GM18520 (cell line): ENCODE results near the gene CPEB3.
"Not testable (repeated sequence)": the region's sequence is repeated elsewhere in the genome, so short reads cannot be mapped to it uniquely, and the experiment has no call there.

Experiments
- ATAC-seq: cut with Tn5 transposase; IDR thresholded peaks from one replicate; pipeline ENCODE4 v1.9.1; 2021; ENCODE audit not compliant: unreplicated experiment

The CPEB3 gene

DNA sequence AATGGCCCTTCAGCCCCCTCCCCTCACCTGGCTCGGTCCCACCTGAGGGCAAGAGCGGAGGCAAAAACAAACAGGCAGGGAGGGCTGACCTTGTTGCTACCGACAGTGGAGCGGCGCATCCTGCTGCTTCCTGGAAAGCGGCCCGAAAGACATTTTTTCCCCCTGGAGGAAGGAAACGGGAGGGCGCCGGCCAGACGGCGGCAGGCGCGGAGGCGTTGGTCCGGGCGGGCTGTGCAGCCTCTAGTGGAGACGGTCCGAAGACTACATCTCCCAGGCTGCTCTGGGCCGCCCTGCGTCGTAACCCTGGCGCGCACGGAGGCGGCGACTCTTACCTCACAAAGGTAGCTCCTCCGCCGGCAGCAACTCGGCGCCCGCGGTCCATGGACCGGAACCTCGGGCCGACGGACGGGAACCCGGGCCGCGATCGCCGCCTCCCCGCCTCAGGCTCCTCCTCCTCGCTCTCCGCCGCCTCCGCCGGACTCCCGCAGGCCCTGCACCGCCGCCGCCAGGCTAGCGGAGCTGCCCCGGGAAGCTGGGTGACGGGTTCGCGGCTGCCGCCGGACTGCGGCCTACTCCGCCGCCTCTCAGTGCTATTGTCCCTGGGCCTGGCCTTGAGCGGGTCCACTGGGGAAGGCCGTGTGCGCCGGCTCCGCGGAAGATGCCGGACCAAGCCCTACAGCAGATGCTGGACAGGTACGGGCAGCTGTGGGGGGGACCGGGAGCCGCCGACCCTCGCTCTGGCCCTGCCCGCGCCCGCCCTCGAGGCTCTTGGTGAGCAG, at the start of gene CPEB3, which contains the start of gene MARCHF5:
Gene CPEB3, minus strand, starts transcription at position 242 of the 779 bp plus-strand sequence. CDS start 50,728 bp downstream, outside the sequence.
Gene MARCHF5, plus strand, starts transcription at position 331 of the 779 bp plus-strand sequence. Its CDS starts 328 bp downstream, at position 659.
- ATAC-seq, result peak; percentile 99

DNA sequence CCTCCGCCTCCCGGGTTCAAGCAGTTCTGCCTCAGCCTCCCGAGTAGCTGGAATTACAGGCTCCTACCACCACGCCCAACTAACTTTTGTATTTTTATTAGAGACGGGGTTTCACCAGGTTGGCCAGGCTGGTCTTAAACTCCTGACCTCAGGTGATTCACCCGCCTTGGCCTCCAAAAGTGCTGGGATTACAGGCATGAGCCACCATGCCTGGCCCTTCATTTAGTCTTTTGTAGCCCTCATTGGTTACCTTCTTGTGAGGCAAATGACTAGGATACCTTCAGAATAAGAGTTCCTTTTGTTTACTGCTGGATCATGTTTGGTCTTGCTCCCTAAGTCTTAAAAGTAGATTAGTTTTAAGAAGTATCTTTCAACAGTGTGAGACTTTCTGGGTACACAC, 39.0 kb upstream of the CPEB3 start:
- not testable (repeated sequence) for ATAC-seq

DNA sequence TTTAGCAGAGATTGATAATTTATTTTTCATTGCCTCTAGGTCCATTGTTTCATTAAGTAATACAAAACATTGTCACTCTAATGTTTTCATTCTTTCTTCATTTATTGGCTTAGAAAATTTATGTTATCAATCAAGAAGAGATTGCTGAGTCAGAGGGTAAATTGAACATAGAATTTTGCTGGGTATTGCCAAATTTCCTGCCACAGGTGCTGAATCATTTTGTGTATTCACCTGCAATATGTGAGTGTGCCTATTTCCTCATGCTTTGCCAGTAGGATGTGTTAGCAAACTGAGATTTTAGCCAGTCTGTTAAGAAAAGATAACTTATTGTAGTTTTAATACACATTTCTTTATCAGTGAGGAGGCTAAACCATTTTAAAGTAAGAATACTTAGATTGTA, 38.1 kb upstream of the CPEB3 start:
- no peak for ATAC-seq

DNA sequence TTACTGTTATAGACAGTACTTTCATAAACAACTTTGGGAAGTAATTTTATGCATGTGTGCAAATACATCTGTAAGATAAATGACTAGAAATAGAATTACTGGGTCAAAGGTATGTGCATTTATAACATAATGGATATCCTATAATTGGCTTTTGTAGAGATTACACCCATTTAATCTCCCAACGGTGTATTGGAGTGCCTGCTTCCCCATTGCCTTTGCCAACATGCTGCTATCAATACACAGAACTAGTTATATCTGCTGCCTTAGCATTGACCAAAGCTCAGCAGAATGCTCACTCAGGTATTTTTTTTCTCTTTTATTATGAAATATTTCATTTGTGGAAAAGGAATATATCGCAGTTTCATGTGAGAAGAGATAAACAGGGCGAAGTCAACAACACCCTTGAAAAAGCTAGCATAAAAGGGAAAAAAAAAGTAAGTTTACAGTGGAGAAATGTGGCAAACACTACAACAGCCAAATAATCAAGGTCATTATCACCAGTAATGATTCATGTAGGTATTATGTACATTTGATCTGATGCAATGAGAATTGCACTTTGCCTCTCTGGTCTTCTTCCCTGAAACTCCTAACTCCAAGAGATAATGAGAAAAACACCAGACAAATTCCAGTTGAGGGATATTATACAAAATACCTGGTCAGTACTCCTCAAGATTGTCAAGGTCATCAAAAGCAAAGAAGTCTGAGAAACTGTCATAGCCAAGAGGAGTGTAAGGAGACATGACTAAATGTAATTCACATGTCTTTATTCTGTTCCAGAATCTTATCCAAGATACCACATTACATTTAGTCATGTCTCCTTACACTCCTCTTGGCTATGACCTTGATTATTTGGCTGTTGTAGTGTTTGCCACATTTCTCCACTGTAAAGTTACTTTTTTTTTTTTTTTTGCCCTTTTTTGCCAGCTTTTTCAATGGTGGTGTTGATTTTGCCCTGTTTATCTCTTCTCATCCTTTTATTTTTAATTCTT, 36.9 kb upstream of the CPEB3 start:
- no peak for ATAC-seq

DNA sequence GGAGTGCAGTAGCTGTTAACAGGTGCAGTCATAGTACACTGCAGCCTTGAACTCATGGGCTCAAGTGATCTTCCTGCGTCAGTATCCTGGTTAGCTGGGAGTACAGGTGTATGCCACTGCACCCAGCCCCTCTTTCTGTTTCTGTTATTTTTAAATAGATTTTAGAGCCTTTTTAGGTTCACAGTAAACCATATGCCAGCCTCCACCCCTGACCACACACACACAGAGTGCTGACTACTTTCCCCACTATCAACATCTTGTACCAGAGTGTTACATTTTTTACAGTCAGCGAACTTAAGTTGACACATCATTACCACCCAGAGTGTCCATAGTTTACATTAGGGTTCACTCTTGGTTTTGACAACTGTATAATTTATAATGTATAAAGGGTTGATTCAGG, 32.2 kb upstream of the CPEB3 start:
- ATAC-seq, result no peak

DNA sequence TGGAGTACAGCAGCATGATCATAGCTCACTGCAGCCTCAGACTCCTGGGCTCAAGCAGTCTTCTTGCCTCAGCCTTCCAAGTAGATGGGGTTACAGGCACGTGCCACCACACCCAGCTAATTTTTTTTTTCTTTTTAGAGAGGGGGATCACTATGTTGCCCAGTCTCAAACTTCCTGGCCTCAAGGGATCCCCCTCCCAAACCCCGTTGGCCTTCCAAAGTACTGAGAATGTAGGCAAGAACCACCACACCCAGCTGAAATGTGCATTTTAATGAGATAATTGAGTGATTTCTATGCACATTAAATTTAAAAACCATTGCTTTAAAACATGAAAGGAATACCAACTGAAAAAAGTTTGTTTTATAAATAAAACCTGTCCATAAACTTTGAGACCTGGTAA, 25.7 kb upstream of the CPEB3 start:
- ATAC-seq, result no peak

DNA sequence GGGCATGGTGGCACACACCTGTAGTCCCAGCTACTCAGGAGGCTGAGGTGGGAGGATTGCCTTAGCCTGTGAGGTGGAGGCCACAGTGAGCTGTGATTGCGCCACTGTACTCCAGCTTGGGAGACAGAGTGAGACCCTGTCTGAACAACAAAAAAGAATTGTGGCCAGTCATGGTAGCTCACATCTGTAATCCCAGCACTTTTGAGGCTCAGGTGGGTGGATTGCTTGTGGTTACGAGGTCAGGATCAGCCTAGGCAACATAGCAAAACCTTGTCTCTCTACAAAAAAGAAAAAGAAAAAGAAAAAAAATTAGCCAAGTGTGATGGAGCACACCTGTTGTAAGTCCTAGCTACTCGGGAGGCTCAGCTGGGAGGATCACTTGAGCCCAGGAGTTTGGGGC, 22.9 kb upstream of the CPEB3 start:
- ATAC-seq, result no peak

DNA sequence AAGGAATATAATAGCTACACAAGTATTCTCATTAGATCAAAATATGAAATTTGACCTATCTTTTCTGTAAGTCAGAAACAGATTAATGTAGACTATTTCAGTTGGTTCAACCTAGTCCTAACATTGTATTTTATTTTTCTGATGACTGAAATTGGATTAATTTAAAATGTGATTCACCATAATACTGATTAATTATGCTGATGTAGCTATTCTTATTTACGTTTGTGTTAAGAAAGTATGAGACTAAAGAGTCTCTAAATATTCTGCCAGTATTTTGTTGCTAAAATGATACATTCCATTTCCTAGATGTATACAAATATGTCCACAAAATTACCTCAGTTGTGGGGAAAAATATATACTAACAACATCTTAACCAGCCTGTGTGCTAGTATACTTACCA, 18.4 kb upstream of the CPEB3 start:
- ATAC-seq, result no peak

DNA sequence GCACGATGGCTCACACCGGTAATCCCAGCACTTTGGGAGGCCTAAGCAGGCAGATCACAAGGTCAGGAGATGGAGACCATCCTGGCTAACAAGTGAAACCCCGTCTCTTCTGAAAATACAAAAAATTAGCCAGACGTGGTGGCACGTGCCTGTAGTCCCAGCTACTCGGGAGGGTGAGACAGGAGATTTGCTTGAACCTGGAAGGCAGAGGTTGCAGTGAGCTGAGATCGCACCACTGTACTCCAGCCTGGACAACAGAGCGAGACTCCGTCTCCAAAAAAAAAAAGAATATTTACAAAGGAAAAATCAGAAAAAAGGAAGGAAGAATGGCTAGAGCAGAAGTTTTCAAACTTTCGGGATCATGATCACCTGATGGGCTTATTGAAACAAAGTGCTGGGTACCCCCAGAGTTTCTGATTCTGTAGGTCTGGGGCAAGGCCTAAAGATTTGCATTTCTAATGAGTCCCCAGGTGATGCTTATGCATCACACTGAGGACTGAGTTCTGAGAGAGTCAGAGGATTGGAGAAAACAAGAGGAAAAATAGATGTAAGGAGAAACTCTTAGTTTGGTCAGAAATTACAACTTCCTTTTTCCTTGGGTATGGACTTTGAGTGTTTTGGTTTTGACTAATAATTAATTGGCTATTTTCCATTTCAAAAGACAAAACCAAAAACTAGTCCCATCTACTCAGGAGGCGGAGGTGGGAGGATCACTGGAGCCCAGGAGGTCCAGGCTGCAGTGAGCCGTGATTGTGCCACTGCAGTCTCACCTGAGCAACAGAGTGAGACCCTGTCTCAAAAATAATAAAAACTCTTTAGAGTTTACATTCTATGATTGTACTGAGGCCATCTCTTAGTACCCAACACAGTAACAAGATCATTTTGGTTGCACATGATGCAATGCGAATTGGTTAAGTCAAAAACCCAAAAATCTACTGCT, 14.5 kb upstream of the CPEB3 start:
- no peak for ATAC-seq

DNA sequence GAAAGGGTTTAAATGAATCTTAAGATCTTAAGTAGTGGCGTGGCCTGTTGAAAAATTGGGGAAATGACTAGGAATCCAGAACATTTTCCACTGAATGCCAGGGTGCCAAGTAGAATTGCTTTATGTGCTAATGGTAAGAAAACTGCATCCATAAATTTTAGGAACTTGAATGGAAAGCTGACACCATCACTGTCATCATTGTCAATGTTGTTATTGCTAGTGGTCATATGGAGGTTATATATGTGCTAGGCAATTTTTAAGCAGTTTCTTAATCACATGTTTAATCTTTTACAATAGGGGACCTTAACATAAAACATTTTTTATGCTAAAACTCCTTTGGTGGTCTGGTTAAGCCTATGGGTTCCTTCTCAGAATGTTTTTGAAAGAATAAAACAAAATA, 13.2 kb upstream of the CPEB3 start:
- ATAC-seq, result no peak

DNA sequence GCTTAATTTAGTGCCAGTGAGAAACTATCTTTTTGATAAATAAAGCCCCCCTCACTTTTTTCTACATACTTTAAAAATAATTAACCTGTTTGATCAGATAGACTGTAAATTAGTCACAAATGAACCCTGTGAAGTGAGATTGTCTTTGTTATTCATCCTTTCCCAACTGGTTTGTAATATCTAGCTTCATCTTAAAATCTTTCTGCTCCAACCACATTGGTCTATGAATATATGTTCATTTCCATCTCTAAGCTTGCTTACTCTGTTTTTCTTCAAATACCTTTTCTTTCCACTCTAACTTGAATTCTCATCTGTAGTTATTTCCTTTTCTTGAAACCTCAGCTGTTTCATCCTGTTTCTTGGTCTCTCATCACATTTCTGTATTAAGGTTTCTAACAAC, 12.2 kb upstream of the CPEB3 start:
- no peak for ATAC-seq

DNA sequence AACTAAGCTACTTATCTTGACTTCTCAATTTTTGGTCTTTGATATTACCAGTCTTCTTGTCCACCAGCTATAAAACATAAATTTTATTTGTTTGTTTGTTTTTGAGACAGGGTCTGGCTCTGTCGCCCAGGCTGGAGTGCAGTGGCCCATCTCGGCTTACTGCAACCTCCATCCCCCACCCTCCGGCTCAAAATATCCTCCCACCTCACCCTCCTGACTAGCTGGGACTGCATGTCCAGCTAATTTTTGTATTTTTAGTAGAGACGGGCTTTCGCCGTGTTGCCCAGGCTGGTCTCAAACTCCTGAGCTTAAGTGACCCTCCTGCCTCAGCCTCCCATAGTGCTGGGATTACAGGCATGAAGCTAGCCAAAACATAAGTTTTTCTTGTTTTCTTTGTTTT, 7.6 kb upstream of the CPEB3 start:
- no peak for ATAC-seq

DNA sequence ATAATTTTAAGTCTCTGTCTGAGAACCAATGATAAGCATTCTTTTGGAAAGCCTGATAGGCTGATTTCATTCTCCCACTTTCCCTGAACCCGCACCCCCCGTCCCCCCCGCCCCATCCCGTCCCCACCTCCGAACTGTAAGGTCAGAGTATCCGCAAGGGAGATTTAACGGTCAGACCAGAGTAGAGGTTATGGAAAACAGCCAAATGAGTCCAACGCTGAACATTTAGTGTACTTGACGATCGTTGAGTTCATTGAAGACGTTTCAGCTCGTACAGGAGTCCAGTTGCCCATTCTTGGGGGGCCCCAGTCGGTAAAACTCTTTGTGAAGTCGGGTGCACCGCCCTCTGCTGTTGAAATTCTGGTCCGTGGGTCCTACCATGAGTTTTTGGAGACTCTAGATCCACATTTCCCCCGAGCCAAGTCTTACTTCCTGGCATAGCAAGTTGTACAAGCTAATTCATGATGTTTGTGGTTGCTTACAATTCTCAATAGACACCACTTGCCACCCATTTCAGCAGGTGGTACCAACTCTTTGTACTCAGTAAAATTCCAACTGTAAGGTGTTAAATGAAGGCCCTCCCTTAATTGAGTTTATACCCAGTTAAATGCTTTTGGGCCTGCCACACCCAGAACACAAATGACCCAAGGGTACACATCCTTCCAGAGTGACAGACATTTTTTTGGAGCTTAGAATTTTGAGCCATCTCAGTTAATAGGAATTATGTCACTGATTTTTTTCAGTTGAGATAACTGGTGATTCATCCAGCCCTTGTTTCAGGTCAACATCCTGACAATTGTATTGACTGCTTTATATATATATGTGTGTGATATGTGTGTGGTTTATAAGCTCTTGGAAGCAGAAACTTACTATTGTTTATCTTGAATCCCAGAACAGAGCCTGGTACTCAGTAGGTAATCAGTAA, 1.3 kb upstream of the CPEB3 start:
- ATAC-seq, result no peak

DNA sequence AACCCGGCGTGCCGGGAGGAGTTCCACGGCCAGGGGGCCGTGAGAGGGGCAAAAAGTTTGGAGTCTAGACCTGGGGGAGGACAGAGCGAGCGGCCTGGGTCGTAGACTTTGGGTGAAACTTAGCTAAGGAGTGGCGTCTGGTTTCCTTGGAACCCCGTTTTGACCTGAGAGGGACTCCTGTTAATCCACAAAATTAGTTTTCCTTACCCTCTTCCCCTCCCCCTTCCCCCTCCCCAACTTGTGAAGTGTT, 663 bp upstream of the CPEB3 start:
- ATAC-seq, result no peak

DNA sequence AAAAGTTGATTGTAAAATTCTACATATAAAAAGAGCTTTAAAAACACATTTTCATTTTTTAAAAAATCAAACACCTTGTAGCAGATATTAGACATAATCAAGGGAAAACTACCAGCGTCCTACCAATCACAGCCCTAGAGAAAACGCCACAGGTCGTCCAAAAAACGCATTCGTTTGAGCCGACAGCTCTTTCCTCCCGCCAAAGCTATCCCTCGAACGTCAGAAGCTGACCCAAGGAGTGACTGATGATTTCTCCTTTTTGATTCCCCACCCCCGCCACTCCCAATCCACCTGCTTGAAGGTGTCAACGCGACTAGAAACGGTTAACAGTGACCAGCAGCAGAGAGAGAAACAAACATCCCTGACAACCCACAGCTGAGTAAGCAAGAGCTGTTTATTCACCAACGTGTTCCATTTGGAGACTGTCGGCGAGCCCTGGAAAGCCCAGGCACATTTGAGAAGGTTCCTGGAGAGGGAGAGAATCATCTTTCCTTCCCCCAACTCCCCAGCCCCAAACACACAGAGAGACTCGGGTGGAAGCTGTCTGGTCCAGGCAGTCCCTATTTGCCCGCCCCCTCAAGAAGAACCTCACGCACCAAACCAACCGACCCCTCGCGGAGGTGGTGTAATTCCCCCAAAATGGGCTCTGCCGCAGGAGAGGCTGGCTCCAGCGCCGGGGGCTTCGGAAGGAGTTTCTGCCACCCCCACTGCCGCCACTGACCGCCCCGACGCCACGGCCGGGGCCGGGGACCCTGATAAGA, 622 bp downstream of the CPEB3 start:
- no peak for ATAC-seq

DNA sequence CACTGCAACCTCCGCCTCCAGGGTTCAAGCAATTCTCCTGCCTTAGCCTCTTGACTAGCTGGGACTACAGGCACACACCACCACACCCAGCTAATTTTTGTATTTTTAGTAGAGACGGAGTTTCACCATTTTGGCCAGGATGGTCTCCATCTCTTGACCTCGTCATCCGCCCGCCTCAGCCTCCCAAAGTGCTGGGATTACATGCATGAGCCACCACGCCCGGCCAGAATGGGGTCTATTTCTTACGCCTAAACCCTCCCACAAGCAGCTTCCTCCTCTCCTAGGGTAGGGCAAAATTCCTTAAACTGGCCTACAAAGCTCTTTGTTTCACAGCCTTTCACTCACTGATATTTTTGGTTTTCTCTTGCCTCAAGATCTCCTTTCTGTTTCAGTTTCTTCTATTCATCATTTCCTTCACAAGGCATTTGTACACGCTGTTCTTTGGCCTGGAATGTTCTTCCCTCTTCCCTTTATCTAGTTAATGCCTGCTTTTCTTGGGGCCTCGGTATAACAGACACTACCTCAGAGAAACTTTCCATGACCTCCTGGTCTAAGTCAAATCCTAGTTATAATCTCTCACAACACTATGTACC, 6.7 kb downstream of the CPEB3 start:
- no peak for ATAC-seq

DNA sequence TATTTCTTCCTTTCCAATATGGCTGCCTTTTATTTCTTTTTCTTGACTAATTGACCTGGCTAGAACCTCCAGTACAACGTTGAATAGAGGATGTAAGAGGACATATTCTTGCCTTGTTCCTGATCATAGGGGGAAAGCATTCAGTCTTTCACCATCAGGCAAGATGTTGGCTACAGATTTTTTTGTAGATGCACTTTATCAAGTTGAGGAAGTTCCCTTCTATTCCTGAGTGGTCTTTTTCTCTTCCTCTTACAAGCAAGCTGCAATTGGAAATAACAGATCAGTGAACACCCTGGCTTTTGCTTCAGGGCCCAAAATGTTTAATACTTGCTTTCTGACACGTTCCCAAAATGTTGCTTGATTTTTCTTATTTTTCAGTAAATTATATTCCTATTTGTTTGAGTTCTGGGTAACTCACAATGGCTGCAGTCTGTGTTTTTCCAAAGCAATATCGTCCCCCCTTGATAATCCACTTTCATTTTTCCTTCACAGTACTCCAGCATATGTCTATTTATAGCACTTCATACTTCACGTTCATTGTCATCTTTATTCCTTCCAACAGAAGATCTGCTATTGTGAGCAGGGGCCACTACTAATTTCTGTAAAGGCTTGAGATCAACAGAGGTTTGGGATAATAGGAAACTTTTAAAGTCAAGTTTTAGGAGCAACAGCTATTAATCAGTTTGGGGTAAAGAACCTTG, 11.7 kb downstream of the CPEB3 start:
- ATAC-seq, result no peak

DNA sequence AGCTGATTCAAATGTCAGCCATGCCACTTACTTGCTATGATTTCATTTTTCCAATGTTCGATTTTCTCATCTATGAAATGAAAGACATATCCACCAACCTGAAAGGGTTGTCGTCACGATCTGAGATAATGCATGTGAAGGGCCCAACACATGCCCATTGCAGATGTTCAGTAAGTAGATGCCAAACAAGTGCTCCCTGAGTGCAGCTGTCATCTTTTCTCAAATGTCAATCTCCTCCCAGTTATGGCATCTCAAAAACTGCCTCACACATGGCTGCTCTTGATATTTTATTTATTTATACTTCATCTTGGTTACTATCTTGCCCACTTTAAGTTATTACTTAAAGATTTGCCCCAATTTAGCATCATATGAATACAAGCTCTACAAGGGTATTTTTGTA, 16.8 kb downstream of the CPEB3 start:
- ATAC-seq, result no peak
